Aortic smooth muscle cell (primary cell): ENCODE results near the gene DNAJC5G. TPM values are rescaled to one million over a fixed set of nuclear protein-coding genes. Genes with fewer than 3 reads are reported as not detected.

Experiments used
- total RNA-seq: library from RNA; depleted of rRNA; stranded (reverse); fragments of >200 nt; gene quantifications from 2 replicates; pipeline ENCODE4 v1.2.3, GENCODE V29; 2014

DNAJC5G gene
- total RNA-seq: not detected in 2 replicates

GRCh38 chr2:27275211-27276150 is at the start of gene DNAJC5G:
Gene DNAJC5G (plus strand): TSS chr2:27275433. CDS start chr2:27276729, 1,296 bp downstream.

GRCh38 chr2:27262379-27263286 is 12.6 kb upstream of the DNAJC5G start, which contains the start of gene SLC30A3:
Gene SLC30A3 (minus strand): TSS chr2:27263047. CDS start chr2:27262906, 141 bp downstream.

DNA sequence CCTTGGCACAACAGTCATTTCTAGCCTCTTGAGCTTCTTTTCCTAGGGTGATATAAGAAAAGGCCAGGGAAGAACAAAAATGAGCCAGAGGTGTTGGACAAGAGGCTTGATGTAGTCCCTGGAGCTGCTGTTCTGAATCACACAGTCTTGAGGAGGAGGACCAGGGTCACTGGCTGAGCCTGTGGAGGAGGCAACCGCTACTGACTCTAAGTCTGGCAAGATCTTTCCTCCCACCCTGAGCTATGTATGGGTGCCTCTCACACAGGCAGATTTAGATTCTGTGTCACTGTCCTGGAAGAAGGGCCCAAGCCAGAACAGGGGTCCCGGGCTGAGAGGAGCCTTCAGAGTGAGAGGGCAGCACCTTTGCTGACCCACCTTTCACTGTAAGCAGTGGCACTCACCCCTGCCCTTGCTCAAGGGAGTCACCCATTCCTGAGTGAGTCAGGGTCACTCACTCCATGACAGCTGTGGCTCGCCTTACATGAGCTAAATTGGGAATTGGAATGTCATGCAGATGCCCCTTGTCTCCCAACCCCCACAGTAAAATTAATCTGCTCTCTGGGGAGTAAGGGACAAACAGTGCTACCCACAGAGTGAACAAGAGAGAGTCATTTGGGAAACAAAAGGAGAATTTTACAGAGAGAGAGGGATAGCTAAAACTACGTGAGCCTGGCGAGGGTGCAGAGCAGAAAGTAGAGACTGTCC is 6.8 kb downstream of the DNAJC5G start, which contains the start of gene TRIM54:
Gene TRIM54 (plus strand): TSS at position 575 of the 705 bp plus-strand sequence. CDS start 303 bp downstream, outside the sequence.

GRCh38 chr2:27308359-27308881 is 33.2 kb downstream of the DNAJC5G start, which contains the start of gene UCN:
Gene UCN (minus strand): TSS chr2:27308445. CDS start chr2:27307895, 550 bp downstream.

GRCh38 chr2:27322766-27323595 is 47.7 kb downstream of the DNAJC5G start, which contains the start of gene MPV17:
Gene MPV17 (minus strand): TSS chr2:27323097. CDS start chr2:27322517, 580 bp downstream.

Other genes starting within 250 kb of the DNAJC5G start
- 38.1 and 38.7 TPM in 2 replicates for gene TMEM214, start 242.5 kb upstream of the DNAJC5G start, total RNA-seq
- gene AGBL5, start 223.8 kb upstream of the DNAJC5G start, total RNA-seq: 16.5 and 20.5 TPM in 2 replicates
- gene OST4, start 203.8 kb upstream of the DNAJC5G start, total RNA-seq: 560 and 659 TPM in 2 replicates
- 260 and 292 TPM in 2 replicates for gene EMILIN1, start 196.8 kb upstream of the DNAJC5G start, total RNA-seq
- 0.81 and 1.3 TPM in 2 replicates for gene KHK, start 188.7 kb upstream of the DNAJC5G start, total RNA-seq
- gene CGREF1, start 156.3 kb upstream of the DNAJC5G start, total RNA-seq: 7.0 and 12.2 TPM in 2 replicates
- gene ABHD1, start 151.6 kb upstream of the DNAJC5G start, total RNA-seq: 0.40 TPM in 1 of 2 replicates, not detected in the other
- 40.1 and 54.8 TPM in 2 replicates for gene PREB, start 140.8 kb upstream of the DNAJC5G start, total RNA-seq
- not detected in 2 replicates for gene PRR30, start 136.0 kb upstream of the DNAJC5G start, total RNA-seq
- not detected in 2 replicates for gene TCF23, start 126.4 kb upstream of the DNAJC5G start, total RNA-seq
- gene ATRAID, start 63.4 kb upstream of the DNAJC5G start, total RNA-seq: 219 and 241 TPM in 2 replicates
- 6.2 and 10.8 TPM in 2 replicates for gene SLC5A6, start 63.2 kb upstream of the DNAJC5G start, total RNA-seq
- gene CAD, start 58.1 kb upstream of the DNAJC5G start, total RNA-seq: 20.6 and 26.8 TPM in 2 replicates
- gene SLC30A3, start 12.4 kb upstream of the DNAJC5G start, total RNA-seq: 0.19 TPM in 1 of 2 replicates, not detected in the other
- gene TRIM54, start 7.0 kb downstream of the DNAJC5G start, total RNA-seq: 0.13 and 0.19 TPM in 2 replicates
- gene UCN, start 33.0 kb downstream of the DNAJC5G start, total RNA-seq: 0.40 and 0.50 TPM in 2 replicates
- gene MPV17, start 47.7 kb downstream of the DNAJC5G start, total RNA-seq: 72.7 and 75.7 TPM in 2 replicates
- 21.0 and 22.5 TPM in 2 replicates for gene GTF3C2, start 81.3 kb downstream of the DNAJC5G start, total RNA-seq
- 29.8 and 33.2 TPM in 2 replicates for gene EIF2B4, start 94.9 kb downstream of the DNAJC5G start, total RNA-seq
- gene SNX17, start 95.2 kb downstream of the DNAJC5G start, total RNA-seq: 136 and 145 TPM in 2 replicates
- 6.4 and 7.5 TPM in 2 replicates for gene ZNF513, start 105.3 kb downstream of the DNAJC5G start, total RNA-seq
- 76.8 and 107 TPM in 2 replicates for gene PPM1G, start 134.2 kb downstream of the DNAJC5G start, total RNA-seq
- gene NRBP1, start 153.2 kb downstream of the DNAJC5G start, total RNA-seq: 98.6 and 107 TPM in 2 replicates
- 0.13 and 0.37 TPM in 2 replicates for gene KRTCAP3, start 166.9 kb downstream of the DNAJC5G start, total RNA-seq
- 34.1 and 42.7 TPM in 2 replicates for gene IFT172, start 214.3 kb downstream of the DNAJC5G start, total RNA-seq
- 87.1 and 98.2 TPM in 2 replicates for gene FNDC4, start 219.8 kb downstream of the DNAJC5G start, total RNA-seq
- 22.0 and 22.6 TPM in 2 replicates for gene GCKR, start 221.4 kb downstream of the DNAJC5G start, total RNA-seq